ENCODE results near the gene CHAMP1.
"Not testable (repeated sequence)": the region's sequence is repeated elsewhere in the genome, so short reads cannot be mapped to it uniquely, and the experiment has no call there.

The CHAMP1 gene

GRCh38 chr13:114334305-114335053 lies 20.2 kb downstream of the CHAMP1 start:
- no peak for DNase-seq

DNA sequence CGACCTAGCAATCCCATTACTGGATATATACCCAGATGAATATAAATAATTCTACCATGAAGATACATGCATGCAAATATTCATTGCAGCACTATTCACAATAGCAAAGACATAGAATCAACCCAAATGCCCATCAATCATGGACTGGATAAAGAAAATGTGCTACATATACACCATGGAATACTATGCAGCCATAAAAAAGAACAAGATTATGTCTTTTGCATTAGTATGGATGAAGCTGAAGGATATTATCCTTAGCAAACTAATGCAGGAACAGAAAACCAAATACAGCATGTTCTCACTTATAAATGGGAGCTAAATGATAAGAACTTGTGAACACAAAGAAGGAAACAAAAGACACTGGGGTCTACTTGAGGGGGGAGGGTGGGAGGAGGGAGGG lies 22.2 kb downstream of the CHAMP1 start:
- not testable (repeated sequence) for DNase-seq

GRCh38 chr13:114338959-114339358 lies 24.7 kb downstream of the CHAMP1 start:
- DNase-seq, result no peak

DNA sequence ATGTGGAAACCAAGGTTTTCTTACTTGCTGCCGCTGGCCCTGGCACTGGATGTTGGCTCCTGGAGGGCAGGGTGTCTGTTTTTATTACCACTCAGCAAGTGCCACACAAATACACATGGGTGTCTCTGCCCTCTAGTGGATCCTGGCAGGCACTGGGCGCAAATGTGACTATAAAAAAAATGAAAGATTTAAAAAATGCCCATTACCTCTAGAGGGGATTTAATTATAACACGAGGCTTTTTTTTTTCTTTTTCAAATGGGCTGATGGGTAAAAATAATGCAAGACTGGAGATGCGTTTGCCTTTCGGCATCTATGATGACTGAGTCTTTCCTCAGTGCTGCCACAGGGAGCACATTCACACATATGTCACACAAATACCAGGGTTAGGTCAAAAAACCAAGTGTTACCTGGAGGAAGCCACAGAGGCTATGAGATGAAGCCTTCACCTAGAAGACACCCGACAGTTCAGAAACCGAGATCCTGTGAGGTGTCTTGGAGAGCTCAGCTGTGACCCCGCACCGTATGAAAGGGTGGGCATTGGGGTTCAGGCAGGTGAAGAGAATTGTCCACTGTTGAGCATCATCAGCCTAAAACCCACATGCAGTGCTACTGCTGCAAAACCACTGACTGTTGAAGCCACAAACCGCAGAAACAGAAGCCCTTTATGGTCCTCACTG lies 25.7 kb downstream of the CHAMP1 start:
- peak; percentile 58 for DNase-seq

GRCh38 chr13:114341003-114341777 lies 26.9 kb downstream of the CHAMP1 start:
- no peak for DNase-seq

- DNase-seq, result not testable (repeated sequence)
Observed at GRCh38 chr13:114347256-114347655, 33.0 kb downstream of the CHAMP1 start.

- not testable (repeated sequence) for DNase-seq
Observed at GRCh38 chr13:114352763-114353162, 38.5 kb downstream of the CHAMP1 start.

DNA sequence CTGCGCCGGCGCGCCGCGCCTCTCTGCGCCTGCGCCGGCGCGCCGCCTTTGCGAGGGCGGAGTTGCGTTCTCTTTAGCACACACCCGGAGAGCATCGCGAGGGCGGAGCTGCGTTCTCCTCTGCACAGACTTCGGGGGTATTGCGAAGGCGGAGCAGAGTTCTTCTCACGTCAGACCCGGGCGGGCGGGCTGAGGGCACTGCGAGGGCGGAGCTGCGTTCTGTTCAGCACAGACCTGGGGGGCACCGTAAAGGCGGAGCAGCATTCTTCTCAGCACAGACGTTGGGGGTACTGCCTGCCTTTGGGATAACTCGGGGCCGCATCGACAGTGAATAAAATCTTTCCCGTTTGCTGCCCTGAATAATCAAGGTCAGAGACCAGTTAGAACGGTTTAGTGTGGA lies 39.1 kb downstream of the CHAMP1 start:
- DNase-seq, result not testable (repeated sequence)
